GM10248 (cell line): Measurements from ENCODE around the gene C1GALT1C1L.
"Not testable (repeated sequence)": the region's sequence is repeated elsewhere in the genome, so short reads cannot be mapped to it uniquely, and the experiment has no call there.

Source experiments
- CTCF ChIA-PET: fragments of 300-600 bp; sonication (Branson Sonifier 250); formaldehyde crosslinking; extraction: SDS; loops from one replicate; lab custom pipeline; 2021; ENCODE audit warnings: antibody characterized with exemption; lab: Yijun Ruan, JAX
- POLR2A ChIA-PET: fragments of 350-650 bp; sonication (Branson Sonifier 250); formaldehyde crosslinking; extraction: SDS; loops from one replicate; lab custom pipeline; 2020; ENCODE audit warnings: antibody characterized with exemption; lab: Yijun Ruan, JAX
- DNase-seq: peaks from one replicate; pipeline ENCODE4 v3.0.0; 2012; ENCODE audit errors: extremely low spot score
- TF ChIP-seq, protein P1 (sequence below): IDR thresholded peaks from 2 replicates; pipeline ENCODE4 v1.5.1; 2012; ENCODE audit warnings: mild to moderate bottlenecking, low read depth; ENCODE audit errors: extremely low read depth, missing control alignments, control extremely low read depth

C1GALT1C1L gene

DNA sequence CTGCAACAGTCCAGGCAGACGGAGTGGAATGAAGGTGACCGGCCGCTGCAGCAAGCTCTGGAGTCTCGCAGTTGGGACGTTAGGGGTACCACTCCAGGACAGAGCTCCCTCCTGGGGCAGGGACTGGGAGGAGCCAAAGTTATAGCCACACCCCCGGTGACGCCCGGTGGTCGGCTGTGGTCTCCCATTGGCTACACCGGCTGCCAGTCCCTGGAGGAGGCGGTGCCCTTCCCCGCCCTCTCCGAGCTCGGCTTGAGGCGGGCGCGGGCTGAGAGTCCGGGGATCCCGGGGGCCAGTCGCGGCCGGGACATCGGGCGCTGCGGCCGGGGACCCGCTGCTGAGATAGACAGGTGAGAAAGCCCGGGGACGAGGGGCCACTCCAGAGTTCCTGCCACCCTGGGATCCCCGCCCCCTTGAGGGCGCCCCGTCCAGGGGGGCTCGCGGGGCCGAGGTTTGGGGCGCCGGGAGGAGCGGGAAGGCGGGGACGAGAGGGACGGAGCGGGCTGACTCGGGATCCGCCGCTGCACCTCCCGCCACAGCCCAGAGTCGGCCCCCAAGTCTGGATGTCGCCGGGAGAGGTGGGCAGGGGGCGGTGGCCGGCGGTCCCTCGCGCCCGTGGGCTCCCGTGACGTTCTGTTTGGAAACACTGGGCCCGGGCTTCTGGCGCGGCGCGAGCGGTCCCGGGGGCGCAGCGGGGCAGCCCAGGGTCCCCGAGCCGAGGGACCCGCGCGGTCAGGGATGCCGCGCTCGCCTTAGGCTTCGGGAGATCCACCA is 39.0 kb downstream of the C1GALT1C1L start, which contains the start of gene PLEKHH2:
Gene PLEKHH2 (plus strand): TSS at position 231 of the 774 bp plus-strand sequence. CDS start 7,414 bp downstream, outside the sequence.
- DNase-seq: peak; percentile 94
- ChIA-PET CTCF (interaction anchor here (0.9 to 1.4 kb wide), 2 partner anchors 25 to 29 kb away, joined by 3 read pairs; no protein-coding TSS in a partner anchor), POLR2A (no interaction called here)

GRCh38 chr2:43636621-43637020 is 39.6 kb downstream of the C1GALT1C1L start:
- ChIA-PET POLR2A (no interaction called here), CTCF (interaction anchor here (0.9 to 1.4 kb wide), 2 partner anchors 25 to 28 kb away, joined by 3 read pairs; no protein-coding TSS in a partner anchor)
- TF ChIP-seq, protein P1, sequence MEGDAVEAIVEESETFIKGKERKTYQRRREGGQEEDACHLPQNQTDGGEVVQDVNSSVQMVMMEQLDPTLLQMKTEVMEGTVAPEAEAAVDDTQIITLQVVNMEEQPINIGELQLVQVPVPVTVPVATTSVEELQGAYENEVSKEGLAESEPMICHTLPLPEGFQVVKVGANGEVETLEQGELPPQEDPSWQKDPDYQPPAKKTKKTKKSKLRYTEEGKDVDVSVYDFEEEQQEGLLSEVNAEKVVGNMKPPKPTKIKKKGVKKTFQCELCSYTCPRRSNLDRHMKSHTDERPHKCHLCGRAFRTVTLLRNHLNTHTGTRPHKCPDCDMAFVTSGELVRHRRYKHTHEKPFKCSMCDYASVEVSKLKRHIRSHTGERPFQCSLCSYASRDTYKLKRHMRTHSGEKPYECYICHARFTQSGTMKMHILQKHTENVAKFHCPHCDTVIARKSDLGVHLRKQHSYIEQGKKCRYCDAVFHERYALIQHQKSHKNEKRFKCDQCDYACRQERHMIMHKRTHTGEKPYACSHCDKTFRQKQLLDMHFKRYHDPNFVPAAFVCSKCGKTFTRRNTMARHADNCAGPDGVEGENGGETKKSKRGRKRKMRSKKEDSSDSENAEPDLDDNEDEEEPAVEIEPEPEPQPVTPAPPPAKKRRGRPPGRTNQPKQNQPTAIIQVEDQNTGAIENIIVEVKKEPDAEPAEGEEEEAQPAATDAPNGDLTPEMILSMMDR: no peak
- peak; percentile 10 for DNase-seq

More for the DNA sequence above, 39.0 kb downstream of the C1GALT1C1L start, which contains the start of gene PLEKHH2:
- TF ChIP-seq, protein P1: no peak

- CTCF ChIA-PET: interaction anchor here (0.9 kb wide), 1 partner anchor 28 kb away, joined by 3 read pairs; no protein-coding TSS in a partner anchor
- POLR2A ChIA-PET, DNase-seq: not testable (repeated sequence)
Measured at GRCh38 chr2:43636153-43636552, 40.1 kb downstream of the C1GALT1C1L start.

- ChIA-PET POLR2A (no interaction called here), CTCF (interaction anchor here (1.2 kb wide), 1 partner anchor 24 kb away, joined by 3 read pairs; no protein-coding TSS in a partner anchor)
- TF ChIP-seq, protein P1: no peak
- DNase-seq: no peak
Measured at GRCh38 chr2:43634604-43635306, 41.5 kb downstream of the C1GALT1C1L start.

DNA sequence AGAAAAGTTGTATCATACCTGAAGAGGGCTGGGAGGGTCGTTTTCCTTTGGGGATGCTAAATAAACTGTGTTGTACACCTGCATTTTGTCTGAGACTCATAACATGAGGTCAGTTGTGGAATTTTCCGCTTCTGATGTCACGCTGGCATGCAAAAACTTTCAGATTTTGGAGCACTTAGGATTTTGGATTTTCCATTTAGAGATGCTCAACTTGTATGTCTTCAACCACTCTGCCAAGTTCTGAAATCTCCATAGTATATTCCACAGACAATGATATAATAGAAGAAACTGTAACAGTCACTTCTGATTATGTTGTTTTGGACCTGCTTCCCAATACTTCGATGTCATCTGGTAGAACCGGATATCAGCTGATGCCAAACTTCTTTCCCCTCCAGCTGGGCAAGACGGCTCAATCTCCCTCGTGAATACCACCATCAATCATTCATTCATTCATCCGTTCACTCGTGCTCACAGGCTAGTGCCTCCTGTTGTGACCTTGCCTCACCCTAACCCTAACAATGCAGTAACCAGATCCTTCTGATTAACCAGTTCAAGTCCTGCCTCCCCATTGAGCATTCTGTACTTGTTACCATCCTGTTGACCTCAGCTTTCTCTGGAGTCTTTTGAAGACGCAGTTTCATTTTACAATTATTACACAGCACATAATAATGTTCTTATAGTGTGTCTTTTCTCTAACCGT is 44.5 kb downstream of the C1GALT1C1L start:
- ChIA-PET CTCF (no interaction called here), POLR2A (no interaction called here)
- TF ChIP-seq, protein P1: no peak
- DNase-seq: no peak
